BJ (cell line): ENCODE results near the gene GAGE10. TPM values are rescaled to one million over a fixed set of nuclear protein-coding genes. Genes with fewer than 3 reads are reported as not detected.

Experiments used
- CTCF ChIA-PET: fragments of 350-600 bp; formaldehyde crosslinking; extraction: SDS; loops from one replicate; lab custom pipeline; 2021; ENCODE audit warnings: antibody characterized with exemption, inconsistent platforms; lab: Yijun Ruan, JAX
- POLR2A ChIA-PET: fragments of 300-600 bp; sonication (Branson Sonifier 250); formaldehyde crosslinking; extraction: SDS; loops from one replicate; lab custom pipeline; 2021; ENCODE audit warnings: antibody characterized with exemption; lab: Charles Lee
- DNase-seq: peaks from one replicate; pipeline ENCODE4 v3.0.0-alpha.2; 2011; ENCODE audit warnings: low read depth
- H3K27me3 ChIP-seq: 2 replicates; pipeline ENCODE4 v1.6.0; 2011; ENCODE audit warnings: low read length; ENCODE audit not compliant: control insufficient read depth, insufficient read depth
- H3K36me3 ChIP-seq: 2 replicates; pipeline ENCODE4 v1.5.1; 2011; ENCODE audit warnings: low read length; ENCODE audit not compliant: control insufficient read depth, insufficient read depth
- H3K4me3 ChIP-seq: 2 replicates; pipeline ENCODE4 v1.5.1; 2011; ENCODE audit warnings: low read depth, mild to moderate bottlenecking, control low read depth, low read length
- polyA plus RNA-seq: library from polyadenylated mRNA; depleted of rRNA; stranded (reverse); fragments of >200 nt; gene quantifications from 2 replicates; pipeline ENCODE4 v1.2.3, GENCODE V29; 2011
- TF ChIP-seq, protein P1 (sequence below): IDR thresholded peaks from 2 replicates; pipeline ENCODE4 v1.5.1; 2011; ENCODE audit warnings: low read depth, mild to moderate bottlenecking, control low read depth, inconsistent platforms, low read length, moderate library complexity; ENCODE audit not compliant: insufficient read depth

The GAGE10 gene
- polyA plus RNA-seq, 1 experiment = not detected

DNA sequence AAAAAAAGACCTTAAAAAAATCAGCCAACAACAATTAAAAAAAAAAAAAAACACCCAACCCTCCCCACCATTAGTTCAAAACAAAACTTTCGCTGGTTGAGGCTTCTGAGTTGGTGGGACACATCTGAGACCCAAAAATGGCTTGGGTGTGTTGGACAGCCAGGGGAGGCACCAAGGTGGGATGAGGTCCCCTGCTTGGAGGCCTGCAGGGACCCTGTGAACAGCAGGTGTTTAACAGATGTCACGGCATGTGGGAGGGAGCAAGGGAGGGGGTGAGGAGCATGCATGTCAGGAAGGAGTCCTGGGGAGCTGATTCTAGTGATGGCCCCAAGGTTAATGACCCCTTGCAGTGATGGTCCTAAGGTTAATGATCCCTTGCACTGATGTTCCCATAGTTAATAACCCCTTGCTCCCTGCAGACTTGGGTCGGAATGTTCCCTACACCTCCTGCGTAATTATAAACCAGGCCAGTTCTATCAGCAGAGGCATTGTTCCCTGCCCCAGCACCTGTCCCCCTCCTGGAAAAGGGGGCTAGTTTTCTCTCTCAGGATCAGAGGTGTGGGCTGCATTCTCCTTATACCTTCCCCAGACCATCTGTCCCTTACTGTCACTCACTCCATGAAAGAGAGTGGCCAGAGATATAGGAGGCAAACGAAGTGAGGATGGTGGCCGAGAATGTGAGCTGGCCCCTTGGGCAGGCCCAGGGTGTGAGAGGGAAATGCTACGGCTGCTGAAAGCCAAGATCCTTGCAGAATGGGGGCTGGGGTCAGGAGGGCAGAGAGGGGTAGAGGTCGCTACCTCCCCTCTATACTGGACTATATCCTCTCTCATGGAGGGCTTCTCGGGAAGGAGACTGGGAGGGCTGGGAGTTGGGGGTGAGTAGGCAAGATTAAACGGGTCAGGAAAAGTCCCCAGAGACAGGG, 36.7 kb upstream of the GAGE10 start:
- H3K27me3 ChIP-seq = no peaks in the 10 kb centered on the region
- DNase-seq = no peak
- H3K36me3 ChIP-seq = no peaks in the 10 kb centered on the region
- POLR2A ChIA-PET = no interaction called here
- CTCF ChIA-PET = interaction anchor here (1.3 kb wide), 1 partner anchor 74 kb away, joined by 3 read pairs; no protein-coding TSS in a partner anchor
- TF ChIP-seq, protein P1, sequence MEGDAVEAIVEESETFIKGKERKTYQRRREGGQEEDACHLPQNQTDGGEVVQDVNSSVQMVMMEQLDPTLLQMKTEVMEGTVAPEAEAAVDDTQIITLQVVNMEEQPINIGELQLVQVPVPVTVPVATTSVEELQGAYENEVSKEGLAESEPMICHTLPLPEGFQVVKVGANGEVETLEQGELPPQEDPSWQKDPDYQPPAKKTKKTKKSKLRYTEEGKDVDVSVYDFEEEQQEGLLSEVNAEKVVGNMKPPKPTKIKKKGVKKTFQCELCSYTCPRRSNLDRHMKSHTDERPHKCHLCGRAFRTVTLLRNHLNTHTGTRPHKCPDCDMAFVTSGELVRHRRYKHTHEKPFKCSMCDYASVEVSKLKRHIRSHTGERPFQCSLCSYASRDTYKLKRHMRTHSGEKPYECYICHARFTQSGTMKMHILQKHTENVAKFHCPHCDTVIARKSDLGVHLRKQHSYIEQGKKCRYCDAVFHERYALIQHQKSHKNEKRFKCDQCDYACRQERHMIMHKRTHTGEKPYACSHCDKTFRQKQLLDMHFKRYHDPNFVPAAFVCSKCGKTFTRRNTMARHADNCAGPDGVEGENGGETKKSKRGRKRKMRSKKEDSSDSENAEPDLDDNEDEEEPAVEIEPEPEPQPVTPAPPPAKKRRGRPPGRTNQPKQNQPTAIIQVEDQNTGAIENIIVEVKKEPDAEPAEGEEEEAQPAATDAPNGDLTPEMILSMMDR = no peak
- H3K4me3 ChIP-seq = no peak overlapping the region

DNA sequence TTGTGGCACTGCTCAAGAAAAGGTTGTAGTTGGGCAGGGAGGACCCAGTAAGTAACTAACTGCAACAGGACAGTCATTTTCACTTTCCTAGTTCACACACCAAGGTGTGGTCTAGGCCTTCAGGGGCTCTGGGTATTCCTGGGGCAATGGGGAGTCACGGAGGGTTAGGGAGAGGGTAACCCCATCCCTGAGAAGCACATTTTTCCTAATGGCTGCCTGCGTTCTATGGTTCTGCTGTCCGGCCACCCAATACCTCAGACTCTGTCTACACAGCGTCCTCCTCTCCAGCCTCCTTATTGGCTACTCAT, 34.8 kb upstream of the GAGE10 start:
- CTCF ChIA-PET = interaction anchor here (1.3 kb wide), 1 partner anchor 76 kb away, joined by 3 read pairs; no protein-coding TSS in a partner anchor
- Histone ChIP-seq H3K27me3 (no peaks in the 10 kb centered on the region), H3K36me3 (no peaks in the 10 kb centered on the region), H3K4me3 (peak overlapping the region; percentile 44)
- TF ChIP-seq, protein P1 = no peak
- DNase-seq = no peak
- POLR2A ChIA-PET = interaction anchor here (1.1 kb wide), 1 partner anchor 78 kb away, joined by 4 read pairs; no protein-coding TSS in a partner anchor

DNA sequence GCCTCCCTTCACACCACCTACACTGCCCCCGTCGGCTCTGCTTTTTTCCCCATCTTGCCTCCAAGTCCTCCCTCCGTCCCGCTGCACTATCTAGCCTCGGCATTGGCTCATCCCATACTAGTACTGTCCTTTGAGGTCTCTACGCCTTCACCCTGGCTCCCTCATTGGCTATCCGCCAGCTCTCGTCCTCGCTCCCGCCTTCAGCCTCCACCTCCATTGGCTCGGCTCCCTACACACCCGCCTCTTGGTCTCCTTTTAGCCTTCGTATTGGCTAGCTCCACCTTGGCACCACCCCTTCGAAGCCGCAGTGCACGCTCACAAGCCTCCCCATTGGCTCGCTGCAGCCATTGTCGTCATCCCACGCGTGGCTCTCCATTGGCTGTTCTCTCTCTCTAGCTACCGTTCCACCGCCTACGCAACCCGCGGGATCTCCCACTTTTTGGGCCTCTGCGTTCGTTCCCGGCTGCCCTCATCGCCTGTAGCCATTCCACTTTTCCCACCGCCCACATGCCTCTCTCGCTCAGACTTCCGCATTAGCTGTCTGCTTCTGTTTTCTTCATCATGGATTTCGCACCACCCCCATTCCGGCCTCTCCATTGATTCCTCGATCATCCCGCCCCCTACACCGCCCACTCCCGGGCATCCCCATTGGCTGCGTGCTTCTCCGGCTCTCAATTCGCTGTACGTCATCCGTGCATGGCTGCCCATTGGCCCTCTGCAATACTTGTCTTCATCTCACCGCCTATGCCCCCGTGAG, 34.3 kb upstream of the GAGE10 start:
- Histone ChIP-seq H3K36me3 (no peaks in the 10 kb centered on the region), H3K27me3 (no peaks in the 10 kb centered on the region), H3K4me3 (peak overlapping the region; percentile 65)
- TF ChIP-seq, protein P1 = no peak
- POLR2A ChIA-PET = interaction anchor here (0.6 to 1.1 kb wide), 2 partner anchors 78 to 712 kb away, joined by 4 to 5 read pairs; no protein-coding TSS in a partner anchor
- peak; percentile 85 for DNase-seq
- CTCF ChIA-PET = no interaction called here

DNA sequence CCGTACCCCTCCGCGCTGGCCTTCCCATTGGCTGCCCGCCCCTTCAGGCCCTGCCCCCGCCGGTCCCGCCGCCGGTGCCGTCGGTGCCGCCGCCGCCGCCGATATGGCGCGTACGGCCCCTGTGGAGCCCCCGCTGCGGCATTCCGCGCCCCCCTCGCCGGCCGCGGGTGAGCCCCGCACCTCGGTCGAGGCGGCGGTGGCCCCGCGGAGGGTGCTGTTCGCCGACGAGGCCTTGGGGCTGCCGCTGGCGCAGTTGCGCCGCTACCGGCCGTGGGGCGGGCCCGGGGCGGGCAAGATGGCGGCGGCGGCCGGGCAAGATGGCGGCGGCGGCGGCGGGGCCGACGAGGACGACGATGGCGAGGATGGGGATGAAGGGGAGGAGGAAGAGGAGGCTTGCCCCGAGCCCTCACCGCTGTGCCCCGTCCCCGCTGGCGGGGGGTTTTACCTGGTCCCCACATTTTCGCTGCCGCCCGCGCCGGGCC, 33.6 kb upstream of the GAGE10 start, which contains the start of gene PPP1R3F:
TSS of gene PPP1R3F (plus strand) at position 27 of the 482 bp plus-strand sequence. CDS start at position 104, 77 bp downstream.
- DNase-seq = no peak
- ChIA-PET POLR2A (interaction anchor here (1.1 kb wide), 1 partner anchor 79 kb away, joined by 4 read pairs; no protein-coding TSS in a partner anchor), CTCF (no interaction called here)
- no peaks in the 10 kb centered on the region for H3K27me3 ChIP-seq
- H3K4me3 ChIP-seq = peak within 1 kb of the TSS; percentile 67
- H3K36me3 ChIP-seq = no peaks in the 10 kb centered on the region
- TF ChIP-seq, protein P1 = no peak
